Measurements from ENCODE around the gene GIMD1. TPM values are rescaled to one million over a fixed set of nuclear protein-coding genes. Genes with fewer than 3 reads are reported as not detected.
A peak's percentile ranks its signal among the peaks of the same experiment; 100 is the strongest.

Gene GIMD1
- total and polyA plus RNA-seq, 9 of the 15 experiments (the other 6 are each of a cell fraction or from before 2014, with no cell fraction given) = not detected

DNA sequence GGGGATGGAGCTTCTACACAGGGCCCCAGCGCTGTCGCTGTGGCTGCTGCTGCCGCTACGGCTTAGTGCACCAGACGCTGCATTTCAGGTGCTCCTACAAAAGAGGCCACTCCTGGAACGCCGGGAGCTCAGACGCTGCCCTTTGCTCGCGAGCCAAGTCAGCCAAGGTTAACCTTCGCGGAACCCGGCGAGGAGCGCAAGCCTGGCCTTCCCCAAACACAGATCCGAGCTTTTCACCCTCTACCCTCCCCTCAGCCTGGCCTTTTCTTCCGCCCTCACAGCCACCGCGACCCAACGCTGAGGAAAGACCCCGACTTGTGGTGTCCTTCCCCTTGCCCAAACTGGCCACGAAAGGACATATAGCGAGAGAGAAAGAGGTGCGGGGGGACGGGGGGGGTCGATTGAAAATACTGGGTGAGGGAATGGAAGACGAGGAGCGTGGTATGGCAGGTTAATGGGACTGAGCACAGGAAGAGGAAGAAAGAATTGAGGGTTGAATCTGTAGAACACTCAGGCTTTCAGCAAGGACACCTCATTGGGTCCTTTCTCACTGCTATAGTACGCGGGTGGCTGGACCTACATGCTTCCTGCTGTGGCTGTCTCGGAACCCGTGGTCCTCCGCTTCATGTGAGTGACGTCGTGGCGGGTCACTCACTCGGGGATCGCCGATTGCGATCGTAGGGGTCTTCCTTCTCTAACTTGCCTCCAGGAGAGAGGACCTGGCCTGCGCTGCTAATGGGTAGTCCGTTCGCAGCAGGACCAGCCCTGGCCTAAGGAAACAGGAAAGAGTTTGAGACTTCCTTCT is 52.4 kb downstream of the GIMD1 start, which contains the start of the genes AIMP1 and TBCK (continued):
- peak; percentile 89 for TF ChIP-seq MYC (IDR thresholded peaks at IDR 0.05; ENCODE audit: low read depth, low read length)
- TF ChIP-seq MYC (CRISPR knock-in tag; IDR thresholded peaks at IDR 0.05; ENCODE audit: borderline replicate concordance, low read depth) = peak; percentile 73; the same call in 1 of the 2 replicates
- TF ChIP-seq ELF1 (tag; IDR thresholded peaks at IDR 0.05) = peak; percentile 91
- peak; percentile 65; the same call in 1 of the 2 replicates for TF ChIP-seq NR1H2 (CRISPR knock-in tag; IDR thresholded peaks at IDR 0.05)
- no peak for TF ChIP-seq POLR3A (IDR thresholded peaks at IDR 0.05; ENCODE audit: borderline replicate concordance, extremely low read depth, insufficient read depth, insufficient read length)
- peak in 1 of 2 experiments; percentile 42; a peak in 1 of 4 replicates for TF ChIP-seq NRF1 (conservative IDR thresholded peaks at IDR 0.05 in 1 of 2, IDR thresholded peaks at IDR 0.05 in 1 of 2)
- TF ChIP-seq CBX3 (IDR thresholded peaks at IDR 0.05; ENCODE audit: borderline replicate concordance in 1 of 2, low read length in 2 of 2) = peak in 1 of 2 experiments; percentile 43; a peak in 1 of 3 replicates
- no peak for TF ChIP-seq ZFP1 (CRISPR knock-in tag; IDR thresholded peaks at IDR 0.05)
- TF ChIP-seq FOXP1 (CRISPR knock-in tag; IDR thresholded peaks at IDR 0.05) = 0 out of 2 replicates have a peak, but pooled peaks have one; percentile 46
- TF ChIP-seq USF1 (CRISPR knock-in tag; IDR thresholded peaks at IDR 0.05) = peak; percentile 37; the same call in 1 of the 2 replicates
- peak; percentile 63 for TF ChIP-seq ZBTB40 (IDR thresholded peaks at IDR 0.05)
- TF ChIP-seq ZBTB40 (CRISPR knock-in tag; IDR thresholded peaks at IDR 0.05) = no peak
- 0 out of 2 replicates have a peak, but pooled peaks have one; percentile 29 for TF ChIP-seq DPF2 (IDR thresholded peaks at IDR 0.05)
- TF ChIP-seq RB1 (IDR thresholded peaks at IDR 0.05; ENCODE audit: low read depth) = no peak
- peak; percentile 76 for TF ChIP-seq GABPA (tag; conservative IDR thresholded peaks at IDR 0.05; ENCODE audit: low read depth)
- peak; percentile 91 for TF ChIP-seq RBBP5 (IDR thresholded peaks at IDR 0.05; ENCODE audit: borderline replicate concordance, insufficient read depth, low read length, poor library complexity, severe bottlenecking)
- no peak for TF ChIP-seq HEY1 (CRISPR knock-in tag; IDR thresholded peaks at IDR 0.05; ENCODE audit: borderline replicate concordance)

Data from K562 (cell line).